Raji (cell line): ENCODE measurements around the gene ADPRS.

Experiments used
- POLR2A ChIP-seq: IDR thresholded peaks from 2 replicates; pipeline ENCODE4 v1.6.1; 2011; ENCODE audit warnings: low read depth, low read length, control low read depth; ENCODE audit not compliant: insufficient read depth

ADPRS gene

GRCh38 chr1:36085126-36085525, 3.6 kb upstream of the ADPRS start:
- TF ChIP-seq POLR2A: no peak

- no peak for TF ChIP-seq POLR2A
These were observed 2.8 kb upstream of the ADPRS start for GRCh38 chr1:36085686-36086526.

- no peak for TF ChIP-seq POLR2A
These were observed 2.0 kb upstream of the ADPRS start for GRCh38 chr1:36086529-36087232.

GRCh38 chr1:36087233-36088123, 1.2 kb upstream of the ADPRS start:
- TF ChIP-seq POLR2A: no peak

- TF ChIP-seq POLR2A: no peak
These were observed 471 bp upstream of the ADPRS start for GRCh38 chr1:36088265-36088576.

GRCh38 chr1:36089393-36090121, 865 bp downstream of the ADPRS start:
- no peak for TF ChIP-seq POLR2A

GRCh38 chr1:36091141-36091540, 2.4 kb downstream of the ADPRS start:
- no peak for TF ChIP-seq POLR2A

GRCh38 chr1:36091698-36092097, 3.0 kb downstream of the ADPRS start:
- TF ChIP-seq POLR2A: no peak

- no peak for TF ChIP-seq POLR2A
These were observed 3.6 kb downstream of the ADPRS start for GRCh38 chr1:36092166-36092797.

- TF ChIP-seq POLR2A: no peak
These were observed 4.1 kb downstream of the ADPRS start for GRCh38 chr1:36092798-36093185.

GRCh38 chr1:36093226-36093625, 4.5 kb downstream of the ADPRS start:
- TF ChIP-seq POLR2A: no peak

- TF ChIP-seq POLR2A: no peak
These were observed 5.2 kb downstream of the ADPRS start for GRCh38 chr1:36093929-36094328.

- no peak for TF ChIP-seq POLR2A
These were observed 5.9 kb downstream of the ADPRS start for GRCh38 chr1:36094621-36095061.

- no peak for TF ChIP-seq POLR2A
These were observed 7.2 kb downstream of the ADPRS start for GRCh38 chr1:36095760-36096405.
